GM04504 (cell line): ENCODE data around the gene APBA3.

Source experiments
- DNase-seq: peaks from one replicate; pipeline ENCODE4 v3.0.0-alpha.2; 2012; ENCODE audit warnings: low read depth

The APBA3 gene

DNA sequence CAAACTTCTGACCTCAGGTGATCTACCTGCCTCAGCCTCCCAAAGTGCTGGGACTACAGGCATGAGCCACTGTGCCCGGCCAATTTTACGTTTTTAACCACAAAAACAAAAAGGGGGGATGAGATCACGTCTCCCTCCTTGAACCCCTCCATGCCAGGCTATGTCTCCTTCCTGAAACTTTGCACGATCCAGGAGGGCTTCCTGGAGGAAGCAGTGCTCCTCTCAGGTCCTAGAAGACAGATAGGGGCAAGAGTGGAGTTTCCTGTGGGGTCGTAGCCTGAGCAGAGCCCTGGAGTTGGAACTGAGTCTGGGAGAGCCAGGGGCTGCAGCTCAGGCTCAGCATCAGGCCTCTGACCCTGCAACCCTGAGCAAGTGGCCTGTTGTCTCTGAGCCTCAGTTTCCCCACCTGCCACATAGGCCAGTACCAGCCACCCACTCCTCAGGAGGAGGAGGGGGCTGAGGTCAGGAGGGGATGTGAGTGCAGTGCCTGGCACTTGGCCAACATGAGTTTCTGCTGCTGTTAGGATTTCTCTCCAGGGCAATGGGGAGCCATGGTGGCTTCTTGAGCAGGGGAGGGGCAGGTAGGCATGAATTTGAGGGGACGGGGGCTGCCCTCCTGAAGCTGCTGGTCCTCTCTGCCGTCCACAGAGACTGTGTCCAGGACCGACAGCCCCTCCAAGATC is 16.0 kb downstream of the APBA3 start:
- DNase-seq = no peak

DNA sequence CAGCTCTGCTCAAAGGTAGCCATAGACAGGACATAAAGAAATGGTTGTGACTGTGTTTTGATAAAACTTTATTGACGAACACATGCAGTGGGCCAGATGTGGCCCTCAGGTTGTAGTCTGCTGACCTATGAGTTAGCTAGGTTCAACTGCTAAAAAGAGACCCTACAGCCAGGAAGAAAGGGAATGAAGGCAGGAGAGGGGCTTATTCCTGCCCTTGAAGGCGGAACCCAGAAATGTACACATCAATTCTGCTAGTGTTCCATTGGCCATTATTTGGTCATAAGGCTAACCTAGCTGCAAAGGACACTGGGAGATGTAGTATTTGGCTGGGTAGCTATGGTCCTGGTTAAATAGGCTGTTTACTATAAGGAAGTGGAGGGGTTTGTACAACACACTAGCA is 18.0 kb downstream of the APBA3 start:
- no peak for DNase-seq

DNA sequence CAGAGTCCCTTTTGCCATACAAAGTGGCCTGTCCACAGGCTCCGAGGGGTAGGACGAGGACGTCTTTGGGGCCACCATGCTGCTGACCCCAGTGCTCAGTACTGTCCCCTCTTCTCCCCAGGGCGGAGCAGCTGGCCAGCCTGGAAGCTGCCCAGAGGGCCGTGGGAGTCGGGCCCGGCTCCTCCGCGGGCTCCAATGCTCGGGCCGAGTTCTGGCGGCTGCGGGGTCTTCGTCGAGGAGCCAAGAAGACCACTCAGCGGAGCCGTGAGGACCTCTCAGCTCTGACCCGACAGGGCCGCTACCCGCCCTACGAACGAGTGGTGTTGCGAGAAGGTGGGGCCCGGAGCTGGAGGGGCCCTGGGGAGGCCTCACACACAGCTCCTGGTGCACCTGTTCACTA is 21.1 kb downstream of the APBA3 start:
- no peak for DNase-seq

DNA sequence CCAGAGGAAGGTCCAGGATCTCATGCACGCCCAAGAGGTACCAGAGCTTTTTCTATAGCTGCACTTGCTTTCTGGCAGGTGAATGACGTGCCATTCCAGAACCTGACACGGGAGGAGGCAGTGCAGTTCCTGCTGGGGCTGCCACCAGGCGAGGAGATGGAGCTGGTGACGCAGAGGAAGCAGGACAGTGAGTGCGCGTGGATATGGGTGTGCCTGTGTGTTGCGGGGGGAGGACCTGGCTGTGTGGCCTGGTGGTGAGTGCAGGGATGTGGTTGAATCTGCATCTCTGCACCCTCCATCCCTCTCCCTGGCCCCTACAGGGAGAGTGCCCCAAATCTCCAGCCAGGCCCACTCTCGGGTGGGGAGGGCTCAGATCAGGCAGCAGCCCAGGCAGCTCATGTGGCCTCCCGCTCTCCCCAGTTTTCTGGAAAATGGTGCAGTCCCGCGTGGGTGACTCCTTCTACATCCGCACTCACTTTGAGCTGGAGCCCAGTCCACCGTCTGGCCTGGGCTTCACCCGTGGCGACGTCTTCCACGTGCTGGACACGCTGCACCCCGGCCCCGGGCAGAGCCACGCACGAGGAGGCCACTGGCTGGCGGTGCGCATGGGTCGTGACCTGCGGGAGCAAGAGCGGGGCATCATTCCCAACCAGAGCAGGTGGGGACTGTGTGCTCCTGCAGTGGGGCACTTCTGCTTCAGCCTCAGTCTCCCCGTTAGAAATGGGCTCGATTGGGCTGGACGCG is 22.8 kb downstream of the APBA3 start:
- no peak for DNase-seq

DNA sequence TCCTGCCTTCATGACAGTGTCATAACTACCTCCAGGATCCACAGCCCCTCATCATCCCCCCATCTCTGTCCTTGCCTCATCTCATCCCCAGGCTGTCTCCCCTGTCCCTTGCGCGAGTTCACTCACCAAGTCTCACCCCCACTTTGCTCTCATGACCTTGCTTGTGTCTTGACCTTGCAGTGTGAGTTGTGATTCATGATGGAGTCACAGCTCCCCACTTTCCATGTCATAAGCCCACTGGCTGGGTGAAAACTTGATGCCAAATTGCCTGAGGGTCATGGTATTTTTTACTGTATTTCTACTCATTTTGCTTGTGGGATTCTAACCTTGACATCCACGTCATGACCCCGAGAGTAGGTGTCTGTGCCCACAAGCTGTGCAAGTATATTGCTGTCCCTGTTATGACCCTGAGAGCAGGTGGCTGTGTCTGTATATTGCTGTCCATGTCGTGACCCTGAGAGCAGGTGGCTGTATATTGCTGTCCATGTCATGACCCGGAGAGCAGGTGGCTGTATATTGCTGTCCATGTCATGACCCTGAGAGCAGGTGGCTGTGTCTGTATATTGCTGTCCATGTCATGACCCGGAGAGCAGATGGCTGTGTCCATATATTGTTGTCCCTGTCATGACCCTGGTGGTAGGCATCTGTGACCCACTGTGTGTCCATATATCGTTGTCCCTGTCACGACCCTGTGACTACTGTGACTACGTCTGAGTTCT is 23.8 kb downstream of the APBA3 start:
- no peak for DNase-seq

DNA sequence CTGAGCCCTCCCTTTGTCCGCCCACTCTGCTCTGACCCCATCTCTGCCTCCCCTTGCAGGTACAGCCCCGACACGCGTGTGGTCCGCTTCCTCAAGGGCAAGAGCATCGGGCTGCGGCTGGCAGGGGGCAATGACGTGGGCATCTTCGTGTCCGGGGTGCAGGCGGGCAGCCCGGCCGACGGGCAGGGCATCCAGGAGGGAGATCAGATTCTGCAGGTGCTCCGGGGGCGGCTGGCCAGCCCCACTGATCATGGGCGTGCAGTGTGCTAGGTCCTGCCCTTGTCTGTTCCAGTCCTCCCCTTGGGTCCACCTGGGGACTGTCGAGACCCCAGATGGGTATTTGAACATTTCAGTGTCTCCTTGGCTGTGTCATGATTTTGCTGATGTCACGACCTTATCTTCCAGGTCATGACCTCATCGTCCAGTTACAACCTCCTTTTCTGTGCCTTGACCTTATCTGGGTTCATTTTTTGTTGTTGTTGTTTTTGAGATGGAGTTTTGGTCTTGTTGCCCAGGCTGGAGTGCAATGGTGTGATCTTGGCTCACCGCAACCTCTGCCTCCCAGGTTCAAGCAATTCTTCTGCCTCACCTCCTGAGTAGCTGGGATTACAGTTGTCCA is 25.3 kb downstream of the APBA3 start:
- DNase-seq = no peak

DNA sequence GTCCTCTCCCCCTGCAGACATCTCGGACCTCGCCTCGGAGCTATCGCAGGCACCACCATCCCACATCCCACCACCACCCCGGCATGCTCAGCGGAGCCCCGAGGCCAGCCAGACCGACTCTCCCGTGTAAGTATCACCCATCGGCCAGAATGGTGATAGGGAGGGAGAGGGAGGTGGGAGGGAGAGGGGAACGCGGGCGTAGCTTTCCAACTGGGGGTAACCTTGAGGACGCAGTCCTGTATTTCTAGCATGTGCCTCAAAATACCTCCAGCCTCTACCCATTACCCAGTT is 27.2 kb downstream of the APBA3 start:
- DNase-seq = no peak

DNA sequence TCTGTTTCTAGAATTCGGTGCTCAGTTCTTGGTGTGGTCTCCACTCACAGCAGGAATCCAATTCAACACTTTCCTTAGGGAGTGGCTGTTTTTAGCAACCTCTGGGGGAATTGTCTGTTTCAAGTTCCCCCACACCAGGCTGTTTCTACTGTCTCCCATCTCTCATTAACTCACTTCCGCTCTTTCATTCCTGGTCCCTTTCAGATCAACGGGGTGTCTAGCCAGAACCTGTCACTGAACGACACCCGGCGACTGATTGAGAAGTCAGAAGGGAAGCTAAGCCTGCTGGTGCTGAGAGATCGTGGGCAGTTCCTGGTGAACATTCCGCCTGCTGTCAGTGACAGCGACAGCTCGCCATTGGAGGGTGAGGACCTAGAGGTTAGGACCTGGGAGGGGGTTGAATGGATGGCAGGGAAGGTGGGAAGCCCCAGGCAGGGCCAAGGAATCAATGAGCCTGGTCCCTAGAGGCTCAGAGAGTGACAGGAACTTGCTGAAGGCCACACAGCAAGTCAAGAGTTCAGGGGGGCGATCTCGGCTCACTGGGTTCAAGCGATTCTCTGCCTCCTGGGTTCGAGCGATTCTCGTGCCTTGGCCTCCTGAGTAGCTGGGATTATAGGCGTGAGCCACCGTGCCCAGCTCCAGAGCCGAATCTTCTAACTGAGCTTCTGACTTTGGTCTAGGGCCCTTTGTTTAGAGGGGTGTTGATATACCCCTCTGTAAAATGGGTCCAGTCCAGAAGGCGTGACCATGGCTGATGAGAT is 27.8 kb downstream of the APBA3 start:
- DNase-seq = no peak

DNA sequence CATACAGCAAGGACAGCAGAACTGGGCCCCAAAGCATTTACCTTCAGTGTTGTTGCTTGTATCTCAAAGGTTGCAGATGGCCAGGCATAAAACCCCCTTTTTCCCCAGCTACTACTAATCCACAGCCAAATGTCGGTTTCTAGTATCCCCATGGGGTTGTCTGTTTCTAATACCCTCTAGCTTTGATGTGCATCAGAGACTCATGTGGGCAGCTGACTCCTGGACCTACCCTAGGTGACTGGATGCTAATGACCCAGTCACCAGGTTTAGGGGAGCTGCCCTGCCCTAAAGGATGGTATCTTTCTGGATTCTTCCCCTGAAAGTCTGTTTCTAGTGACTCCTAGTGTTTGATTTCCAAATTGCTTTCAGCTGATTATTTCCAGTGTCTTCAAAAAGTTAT is 29.4 kb downstream of the APBA3 start:
- no peak for DNase-seq

DNA sequence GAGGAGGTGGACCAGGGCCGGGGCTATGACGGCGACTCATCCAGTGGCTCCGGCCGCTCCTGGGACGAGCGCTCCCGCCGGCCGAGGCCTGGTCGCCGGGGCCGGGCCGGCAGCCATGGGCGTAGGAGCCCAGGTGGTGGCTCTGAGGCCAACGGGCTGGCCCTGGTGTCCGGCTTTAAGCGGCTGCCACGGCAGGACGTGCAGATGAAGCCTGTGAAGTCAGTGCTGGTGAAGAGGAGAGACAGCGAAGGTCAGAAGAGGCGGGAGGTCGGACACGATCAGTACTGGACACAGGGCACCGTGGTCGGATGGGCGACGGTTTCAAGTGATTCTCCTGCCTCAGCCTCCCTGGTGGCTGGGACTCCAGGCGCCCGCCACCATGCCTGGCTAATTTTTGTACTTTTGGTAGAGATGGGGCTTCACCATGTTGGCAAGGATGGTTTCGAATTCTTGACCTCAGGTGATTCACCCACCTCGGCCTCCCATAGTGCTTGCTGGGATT is 31.0 kb downstream of the APBA3 start:
- DNase-seq = no peak

DNA sequence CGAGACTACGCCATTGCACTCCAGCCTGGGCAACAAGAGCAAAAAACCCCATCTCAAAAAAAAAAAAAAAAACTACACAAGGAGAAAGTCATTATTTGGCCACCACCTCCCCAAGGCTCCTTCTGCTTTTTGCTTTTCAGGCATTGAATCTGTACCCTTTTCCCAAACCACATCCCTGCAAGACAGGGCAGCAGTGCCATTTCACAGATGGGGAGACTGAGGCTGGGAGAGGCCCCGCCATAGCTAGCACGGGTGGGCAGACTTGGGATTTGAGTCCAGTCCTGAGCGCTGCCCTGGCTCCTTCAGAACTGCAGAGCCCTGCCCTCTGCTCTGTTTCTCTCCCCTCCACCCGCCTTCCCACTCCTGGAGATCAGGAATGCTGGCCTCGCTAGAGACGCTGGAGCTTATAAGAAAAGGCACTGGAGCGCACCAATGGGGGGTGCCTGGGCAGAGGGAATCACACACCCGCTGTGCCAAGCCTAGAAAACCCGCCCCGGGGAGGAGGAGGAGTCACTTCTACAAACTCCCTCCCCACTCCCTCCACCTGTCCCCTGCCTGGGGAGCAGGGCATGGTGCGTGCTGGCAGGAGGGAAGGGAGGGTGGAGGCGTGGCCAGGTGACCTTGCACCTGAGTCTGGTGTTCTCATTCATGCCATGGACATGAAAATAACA is 35.7 kb downstream of the APBA3 start:
- DNase-seq = no peak

DNA sequence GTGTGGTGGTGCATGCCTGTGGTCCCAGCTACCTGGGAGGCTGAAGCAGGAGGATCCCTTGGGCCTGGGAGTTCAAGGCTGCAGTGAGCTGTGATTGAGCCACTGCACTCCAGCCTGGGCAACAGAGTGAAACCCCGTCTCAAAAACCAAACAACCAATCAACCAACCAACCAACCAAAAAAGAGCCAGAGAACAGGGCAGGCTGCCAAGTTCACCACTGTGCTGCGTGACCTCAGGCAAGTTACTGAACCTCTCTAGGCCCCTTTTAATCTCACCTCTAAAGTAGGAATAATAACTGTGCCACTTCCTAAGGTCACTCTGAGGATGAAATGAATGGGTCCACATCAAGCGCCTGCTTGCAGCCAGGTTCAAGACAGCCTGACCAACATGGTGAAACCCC is 36.4 kb downstream of the APBA3 start:
- no peak for DNase-seq

DNA sequence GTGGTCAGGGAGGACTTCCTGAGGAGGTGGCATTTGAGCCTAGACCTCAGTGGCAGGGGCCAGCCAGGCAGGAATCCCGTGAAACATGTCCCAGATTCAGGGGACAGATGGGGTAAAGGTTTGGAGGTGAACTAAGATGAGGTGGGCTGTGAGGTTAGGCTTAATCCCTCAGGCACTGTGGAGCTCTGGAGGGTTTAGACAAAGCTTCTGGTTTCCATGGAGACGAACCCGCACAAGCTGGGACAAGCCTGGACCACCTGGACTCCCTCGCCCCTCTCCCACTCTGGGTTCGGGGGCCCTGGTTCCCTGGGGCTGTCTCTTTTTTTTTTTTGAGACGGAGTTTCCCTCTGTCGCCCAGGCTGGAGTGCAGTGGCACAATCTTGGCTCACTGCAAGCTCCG is 37.6 kb downstream of the APBA3 start:
- DNase-seq = no peak

DNA sequence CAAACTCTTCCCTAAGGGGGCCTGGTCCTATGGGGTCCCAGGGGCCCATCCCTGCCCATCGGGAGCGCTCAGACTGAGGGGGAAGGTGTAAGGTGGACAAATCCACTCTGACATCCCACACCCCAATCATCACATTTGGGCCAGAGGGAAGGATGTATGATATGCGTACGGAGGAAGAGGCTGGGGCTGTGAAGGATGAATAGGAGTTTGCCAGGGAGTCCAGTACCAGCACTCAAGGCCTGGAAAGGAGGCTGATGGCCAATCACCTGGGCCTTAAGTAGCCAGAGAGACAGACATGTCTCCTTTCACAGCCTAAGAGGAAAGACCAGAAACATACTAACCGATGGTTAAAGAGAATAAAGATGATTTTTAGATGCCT is 38.4 kb downstream of the APBA3 start:
- DNase-seq = no peak

DNA sequence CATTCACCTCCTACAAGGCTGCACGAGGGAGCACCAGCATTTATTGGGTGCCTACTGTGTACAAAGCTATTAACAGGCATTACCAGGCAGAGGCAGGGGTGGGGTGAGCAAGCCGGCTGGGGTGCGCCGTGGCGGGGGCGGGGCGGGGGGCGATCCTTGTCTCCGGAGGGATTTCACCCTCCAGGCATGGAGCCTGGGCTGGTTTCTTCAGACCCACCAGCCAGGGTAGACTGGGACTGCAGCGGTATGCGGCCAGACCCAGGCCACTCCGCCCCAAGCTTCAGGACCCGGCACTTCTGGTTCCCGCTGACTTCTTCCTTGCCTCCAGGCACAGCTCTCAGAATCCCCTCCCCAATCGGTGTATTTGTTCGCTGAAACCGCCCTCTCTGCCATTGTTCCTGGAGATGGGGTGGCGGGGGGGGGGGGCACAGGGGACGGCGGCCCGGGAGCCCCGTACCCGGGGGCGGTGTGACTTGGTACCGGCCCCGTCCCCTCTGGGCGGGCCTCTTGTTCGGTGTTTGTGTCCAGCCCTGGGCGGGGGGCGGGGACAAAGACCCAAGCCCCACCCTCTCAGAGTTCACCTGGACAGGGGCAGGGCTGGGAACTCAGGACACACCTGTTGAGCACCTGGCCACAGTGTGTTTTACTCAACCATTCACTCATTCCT is 38.9 kb downstream of the APBA3 start:
- no peak for DNase-seq

DNA sequence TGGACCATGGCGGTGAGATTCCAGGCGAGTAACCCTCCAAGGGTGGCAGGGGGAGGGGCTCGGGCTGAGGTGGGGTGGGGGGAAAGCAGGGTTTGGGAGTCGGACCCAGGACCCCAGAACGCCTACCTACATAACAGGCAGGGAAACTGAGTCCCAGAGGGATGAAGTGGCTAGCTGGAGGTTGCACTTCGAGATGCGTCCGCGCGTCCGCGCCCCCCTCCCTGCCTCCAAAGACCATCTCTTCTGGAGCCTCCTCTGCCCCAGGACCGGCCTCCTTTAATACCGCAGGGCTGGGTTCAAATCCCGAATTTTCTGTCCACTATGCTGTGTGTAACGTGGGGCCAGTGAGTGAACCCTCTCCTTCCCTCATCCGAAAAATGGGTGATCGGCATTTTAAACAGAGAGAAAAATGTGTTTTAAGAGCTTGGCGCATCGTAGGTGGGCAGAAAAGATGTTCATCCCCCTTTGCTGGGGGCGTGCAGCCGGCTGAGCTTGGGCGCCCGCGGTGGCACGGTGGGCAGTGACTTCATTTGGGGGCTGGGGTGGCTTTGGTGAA is 39.5 kb downstream of the APBA3 start:
- DNase-seq = no peak

DNA sequence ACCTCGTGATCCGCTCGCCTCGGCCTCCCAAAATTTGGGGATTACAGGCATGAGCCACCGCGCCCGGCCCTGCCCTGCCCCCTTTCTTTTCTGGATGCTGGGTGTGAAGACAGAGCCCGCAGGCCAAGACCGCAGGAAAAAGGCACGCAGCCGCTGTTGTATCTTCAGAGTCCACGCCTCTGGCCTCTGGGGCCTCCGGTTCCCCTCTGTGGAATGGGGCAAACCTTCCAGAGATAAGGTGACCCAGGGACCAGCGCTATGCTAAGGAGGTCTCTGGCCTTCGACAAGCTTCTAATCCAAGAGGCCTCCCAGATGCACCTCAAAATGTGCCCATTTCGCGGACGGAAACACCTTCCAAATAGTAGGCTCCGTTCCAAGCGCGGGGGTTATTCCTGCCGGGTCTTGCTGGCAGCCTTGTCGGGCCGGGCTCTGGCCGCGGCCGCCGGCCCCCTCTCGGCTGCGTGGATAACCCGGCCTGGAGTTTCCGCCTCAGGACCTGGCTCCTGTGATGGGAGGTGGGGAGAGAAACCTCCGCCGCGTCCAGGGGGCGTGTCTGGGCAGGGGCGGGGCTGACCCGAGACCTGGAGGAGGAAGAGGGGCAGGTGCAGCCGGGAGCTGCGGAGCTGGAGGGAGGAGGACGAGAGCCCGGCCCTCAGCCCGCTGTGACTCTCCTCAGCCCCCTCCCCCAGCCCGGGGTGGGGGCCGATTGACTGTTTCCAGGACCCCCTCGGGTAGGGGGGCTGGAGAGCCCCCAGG is 40.2 kb downstream of the APBA3 start:
- peak; percentile 44 for DNase-seq

DNA sequence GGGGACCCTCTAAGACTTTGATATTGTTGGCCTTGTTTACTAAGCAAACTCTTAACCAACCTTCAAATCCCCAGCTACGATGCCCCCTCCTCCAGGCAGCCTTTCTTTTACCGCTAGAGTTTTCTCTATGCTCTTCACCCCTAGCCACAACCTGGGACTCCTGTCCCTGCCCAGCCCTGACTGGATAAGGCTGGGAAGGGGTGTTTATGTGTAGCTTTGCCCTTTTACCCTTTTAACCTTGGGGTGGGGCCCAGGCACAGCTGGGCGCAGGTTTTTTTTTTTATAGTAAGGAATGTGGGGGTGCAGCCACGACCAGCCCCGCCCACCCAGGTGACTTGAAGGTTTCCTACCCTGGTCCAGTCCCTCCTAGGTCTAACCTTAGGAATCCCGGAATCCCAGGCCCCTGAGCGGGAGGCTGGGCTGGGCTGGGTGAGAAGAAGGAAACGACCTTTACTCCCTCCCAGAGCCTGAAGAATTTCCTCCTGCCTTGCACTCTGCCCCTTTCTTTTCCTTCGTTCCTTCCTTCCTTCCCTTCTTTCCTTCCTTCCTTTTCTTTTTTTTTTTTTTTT is 41.1 kb downstream of the APBA3 start:
- no peak for DNase-seq

DNA sequence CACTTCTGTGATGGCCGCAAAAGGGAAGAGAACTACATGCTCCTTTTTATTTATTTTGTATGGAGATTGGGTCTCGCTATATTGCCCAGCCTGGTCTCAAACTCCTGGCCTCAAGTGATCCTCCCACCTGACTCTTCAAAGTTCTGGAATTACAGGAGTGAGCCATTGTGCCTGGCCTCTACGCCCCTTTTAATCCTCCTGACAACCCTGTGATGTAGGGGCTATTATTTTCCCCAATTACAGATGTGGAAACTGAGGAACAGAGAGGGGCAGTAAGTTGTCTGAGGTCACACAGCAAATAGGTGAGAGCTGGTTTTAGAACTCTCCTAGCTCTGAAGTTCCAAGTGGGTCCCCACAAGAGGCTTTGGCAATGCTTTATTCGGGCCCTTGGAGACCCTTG is 41.6 kb downstream of the APBA3 start:
- no peak for DNase-seq
